B cell (primary cell): ENCODE data around the gene TMEM125. TPM values are rescaled to one million over a fixed set of nuclear protein-coding genes. Genes with fewer than 3 reads are reported as not detected.

Experiments
- ATAC-seq: fragments of 200-7000 bp; cut with Tn5 transposase; one replicate; pipeline ENCODE4 v1.10.0; 2021; ENCODE audit warnings: low read depth, mild to moderate bottlenecking, moderate number of reproducible peaks, moderate library complexity
- CTCF ChIA-PET: fragments of 350-600 bp; sonication (Branson Sonifier 250); formaldehyde crosslinking; loops from one replicate; lab custom pipeline; 2021; ENCODE audit warnings: antibody characterized with exemption, inconsistent platforms; lab: Charles Lee
- POLR2A ChIA-PET: fragments of 350-600 bp; sonication (Branson Sonifier 250); formaldehyde crosslinking; loops from one replicate; lab custom pipeline; 2021; ENCODE audit warnings: antibody characterized with exemption; lab: Charles Lee
- DNase-seq: peaks from one replicate; pipeline ENCODE4 v3.0.0; 2013
- H2AFZ ChIP-seq: 2 replicates; pipeline ENCODE4 v1.6.1; 2012; ENCODE audit warnings: mild to moderate bottlenecking, low read depth, low read length; ENCODE audit not compliant: insufficient read depth, poor library complexity, severe bottlenecking
- H3K27ac ChIP-seq, 2 donors: 1 replicate in 1 of 2; 2 replicates in 1 of 2; pipeline ENCODE4 v1.5.1; 2012 to 2013; ENCODE audit warnings: low read length in 2 of 2, mild to moderate bottlenecking in 2 of 2, moderate library complexity in 1 of 2
- H3K27me3 ChIP-seq, 4 experiments: fragments of 200-600 bp in 1 of 4; sonication (generic) in 1 of 4; replicated peaks in 1 of 4; 1 replicate in 2 of 4; 2 replicates in 2 of 4; pipeline versions ENCODE4 v1.6.1 to v1.7.0; 2013 to 2016; ENCODE audit warnings: low read length in 3 of 4, mild to moderate bottlenecking in 2 of 4, mixed read lengths in 1 of 4, moderate library complexity in 1 of 4; ENCODE audit not compliant: insufficient read depth in 4 of 4, control insufficient read depth in 3 of 4; ENCODE audit errors: control extremely low read depth in 1 of 4
- H3K36me3 ChIP-seq, 2 experiments: replicated peaks in 1 of 2; 1 replicate in 1 of 2; 2 replicates in 1 of 2; pipeline versions ENCODE4 v1.6.1 to v1.7.1; 2013; ENCODE audit warnings: low read length in 1 of 2; ENCODE audit not compliant: insufficient read depth in 2 of 2, control insufficient read depth in 1 of 2; ENCODE audit errors: control extremely low read depth in 1 of 2, extremely low read depth in 1 of 2
- H3K4me1 ChIP-seq, 2 donors: fragments of 200-600 bp in 1 of 2; sonication (generic) in 1 of 2; 1 replicate in 1 of 2; 2 replicates in 1 of 2; pipeline versions ENCODE4 v1.5.1 to v1.6.1; 2013 to 2017; ENCODE audit warnings: low read length in 2 of 2; ENCODE audit not compliant: control insufficient read depth in 2 of 2, insufficient read depth in 2 of 2
- H3K4me2 ChIP-seq: replicated peaks from 2 replicates; pipeline ENCODE3; 2012; ENCODE audit warnings: mild to moderate bottlenecking, low read depth, low read length; ENCODE audit not compliant: poor library complexity, severe bottlenecking
- H3K4me3 ChIP-seq, 5 experiments: fragments of 200-600 bp in 1 of 5; sonication (generic) in 1 of 5; 1 replicate in 3 of 5; 2 replicates in 2 of 5; pipeline versions ENCODE4 v1.5.1 to v1.7.0; 2011 to 2016; ENCODE audit warnings: low read length in 4 of 5, mild to moderate bottlenecking in 4 of 5, low read depth in 2 of 5, control low read depth in 1 of 5, moderate library complexity in 1 of 5; ENCODE audit not compliant: insufficient read depth in 1 of 5; ENCODE audit errors: control extremely low read depth in 1 of 5, extremely low read depth in 1 of 5
- H3K79me2 ChIP-seq: fragments of 200-600 bp; sonication (generic); one replicate; pipeline ENCODE4 v1.6.0; 2016; ENCODE audit warnings: low read length; ENCODE audit not compliant: control insufficient read depth, insufficient read depth
- H3K9ac ChIP-seq: fragments of 200-600 bp; sonication (generic); 2 replicates; pipeline ENCODE4 v1.6.1; 2017; ENCODE audit warnings: mild to moderate bottlenecking, low read length, moderate library complexity
- H3K9me3 ChIP-seq, 3 donors: one replicate each; pipeline versions ENCODE4 v1.6.1 to v1.7.1; 2013; ENCODE audit warnings: low read length in 2 of 3; ENCODE audit not compliant: control insufficient read depth in 2 of 3, insufficient read depth in 1 of 3; ENCODE audit errors: control extremely low read depth in 1 of 3
- H4K20me1 ChIP-seq: 2 replicates; pipeline ENCODE4 v1.6.0; 2012; ENCODE audit warnings: mild to moderate bottlenecking, low read length; ENCODE audit not compliant: insufficient read depth, control insufficient read depth, poor library complexity, severe bottlenecking
- H3K27ac Mint-ChIP-seq: one replicate; pipeline ENCODE4 v1.8.0; 2021; ENCODE audit warnings: mixed read lengths
- H3K27me3 Mint-ChIP-seq: one replicate; pipeline ENCODE4 v1.8.0; 2021; ENCODE audit warnings: mixed read lengths
- H3K4me1 Mint-ChIP-seq: one replicate; pipeline ENCODE4 v1.8.0; 2021; ENCODE audit warnings: mixed read lengths
- H3K4me3 Mint-ChIP-seq: one replicate; pipeline ENCODE4 v1.8.0; 2021; ENCODE audit warnings: mixed read lengths
- H3K9me3 Mint-ChIP-seq: one replicate; pipeline ENCODE4 v1.8.0; 2022; ENCODE audit warnings: mixed read lengths; ENCODE audit not compliant: insufficient read depth
- EZH2 ChIP-seq: IDR thresholded peaks from 2 replicates; pipeline ENCODE4 v1.6.1; 2012; ENCODE audit warnings: borderline replicate concordance, low read depth, mild to moderate bottlenecking, moderate library complexity, low read length; ENCODE audit not compliant: insufficient read depth, poor library complexity, severe bottlenecking
- WGBS: methylation state at CpG from one replicate; pipeline ENCODE4 v1.1.5; 2013; ENCODE audit warnings: missing lambda C conversion rate; ENCODE audit not compliant: insufficient coverage; 5-methylcytosine and 5-hydroxymethylcytosine counted together
- intact Hi-C: fragments of 100-400 bp; cut with micrococcal nuclease; formaldehyde crosslinking; loops from one replicate; pipeline ENCODE4 v1.10.0; 2022
- polyA plus RNA-seq: library from polyadenylated mRNA; depleted of rRNA; stranded (reverse); fragments of >200 nt; gene quantifications from 2 replicates; pipeline ENCODE4 v1.2.3, GENCODE V29; 2012
- total RNA-seq, 2 donors: library from RNA; stranded (reverse); fragments of 120-200 nt in 1 of 2; gene quantifications; 1 replicate in 1 of 2; 2 replicates in 1 of 2; pipeline versions ENCODE4 v1.2.3 to v1.2.4, GENCODE V29; 2013 to 2022
- TF ChIP-seq, protein P1 (sequence below): fragments of 200-600 bp; IDR thresholded peaks from one replicate; pipeline ENCODE4 v1.8.0; 2022; ENCODE audit warnings: antibody characterized with exemption, mild to moderate bottlenecking

Gene TMEM125
- total and polyA plus RNA-seq, 2 donors (not counting 1 experiment from before 2014, with no cell fraction given) = not detected

DNA sequence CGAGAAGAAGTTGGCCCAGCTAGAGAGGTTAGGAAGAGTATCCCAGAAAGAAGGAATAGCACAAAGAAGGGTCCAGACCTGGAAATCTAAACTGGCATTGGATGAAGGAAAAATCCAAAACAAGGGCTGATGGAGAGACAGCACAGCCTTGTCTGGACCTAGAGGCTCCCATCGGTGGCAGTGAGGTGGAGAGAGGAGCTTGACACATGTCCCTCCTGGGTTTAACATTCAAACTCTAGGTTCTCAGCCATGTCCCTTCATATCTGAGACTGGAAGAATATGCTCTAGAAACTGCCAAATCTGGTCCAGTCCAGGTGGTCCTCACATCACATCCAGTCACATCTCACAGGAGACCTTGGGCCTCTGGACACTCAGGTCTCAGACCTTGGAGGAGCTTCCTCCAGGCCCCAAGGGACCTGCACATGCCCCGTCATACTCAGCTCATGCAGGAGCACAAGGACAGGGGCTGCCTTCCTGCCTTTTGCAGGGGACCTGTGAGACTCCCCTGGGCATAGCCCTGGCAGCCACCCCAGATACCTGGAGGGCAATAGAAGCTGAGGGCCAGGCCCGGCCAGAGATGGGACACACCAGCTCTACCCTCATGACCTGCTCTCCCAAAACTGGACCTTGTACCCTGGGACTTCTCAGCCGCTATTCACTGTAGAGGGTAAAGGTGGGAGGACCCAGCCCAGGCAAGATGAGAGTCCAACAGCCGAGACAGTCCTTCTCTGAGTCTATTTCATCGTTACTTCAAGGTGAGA, 7.5 kb downstream of the TMEM125 start:
- Histone ChIP-seq H3K4me3 (no peak overlapping the region), H3K27ac (no peak overlapping the region), H3K4me2 (no peak overlapping the region), H3K4me1 (peaks cover 3 to 9% of the 10 kb centered on the region in 2 donors), H3K9me3 (peaks cover 0 to 4% (median 0%) of the 10 kb centered on the region in 3 donors), H4K20me1 (no peaks in the 10 kb centered on the region), H3K9ac (no peak overlapping the region), H3K79me2 (no peaks in the 10 kb centered on the region), H3K27me3 (no peaks in the 10 kb centered on the region), H3K36me3 (no peaks in the 10 kb centered on the region), H2AFZ (no peak overlapping the region)
- Mint-ChIP-seq H3K27ac (no peak overlapping the region), H3K4me3 (no peak overlapping the region), H3K9me3 (no peaks in the 10 kb centered on the region), H3K4me1 (peaks cover 8% of the 10 kb centered on the region), H3K27me3 (peaks cover 16% of the 10 kb centered on the region)
- no peak for ATAC-seq
- DNase-seq = no peak
- ChIA-PET CTCF (no interaction called here), POLR2A (no interaction called here)
- intact Hi-C loops = no loop called here
- 85% methylated on average over 4 of the region's 7 CpGs for WGBS
- no peak for TF ChIP-seq EZH2
- TF ChIP-seq, protein P1, sequence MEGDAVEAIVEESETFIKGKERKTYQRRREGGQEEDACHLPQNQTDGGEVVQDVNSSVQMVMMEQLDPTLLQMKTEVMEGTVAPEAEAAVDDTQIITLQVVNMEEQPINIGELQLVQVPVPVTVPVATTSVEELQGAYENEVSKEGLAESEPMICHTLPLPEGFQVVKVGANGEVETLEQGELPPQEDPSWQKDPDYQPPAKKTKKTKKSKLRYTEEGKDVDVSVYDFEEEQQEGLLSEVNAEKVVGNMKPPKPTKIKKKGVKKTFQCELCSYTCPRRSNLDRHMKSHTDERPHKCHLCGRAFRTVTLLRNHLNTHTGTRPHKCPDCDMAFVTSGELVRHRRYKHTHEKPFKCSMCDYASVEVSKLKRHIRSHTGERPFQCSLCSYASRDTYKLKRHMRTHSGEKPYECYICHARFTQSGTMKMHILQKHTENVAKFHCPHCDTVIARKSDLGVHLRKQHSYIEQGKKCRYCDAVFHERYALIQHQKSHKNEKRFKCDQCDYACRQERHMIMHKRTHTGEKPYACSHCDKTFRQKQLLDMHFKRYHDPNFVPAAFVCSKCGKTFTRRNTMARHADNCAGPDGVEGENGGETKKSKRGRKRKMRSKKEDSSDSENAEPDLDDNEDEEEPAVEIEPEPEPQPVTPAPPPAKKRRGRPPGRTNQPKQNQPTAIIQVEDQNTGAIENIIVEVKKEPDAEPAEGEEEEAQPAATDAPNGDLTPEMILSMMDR = no peak

DNA sequence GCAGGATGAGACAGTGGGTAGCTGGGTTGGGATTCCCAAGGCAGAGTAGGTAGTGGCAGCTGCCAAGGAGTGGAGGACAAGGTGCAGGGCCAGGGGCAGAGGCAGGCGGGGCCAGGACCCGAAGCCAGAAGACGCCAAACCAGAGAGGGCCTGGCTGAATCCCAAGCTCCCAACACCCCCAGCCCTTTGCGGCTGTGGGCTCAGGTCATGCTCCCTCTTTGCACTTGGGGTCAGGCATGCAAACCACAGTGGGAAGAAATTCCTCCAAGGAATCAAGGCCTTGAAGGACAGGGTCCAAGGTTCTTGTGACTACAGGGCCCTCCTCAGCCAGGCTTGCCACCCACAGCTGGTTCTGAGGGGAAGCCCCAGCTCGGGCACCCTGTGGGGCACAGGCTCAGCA, 9.4 kb downstream of the TMEM125 start:
- ChIA-PET CTCF (no interaction called here), POLR2A (no interaction called here)
- H3K79me2 ChIP-seq = no peaks in the 10 kb centered on the region
- DNase-seq (no peak), ATAC-seq (no peak)
- H3K36me3 ChIP-seq = no peaks in the 10 kb centered on the region
- H2AFZ ChIP-seq = no peak overlapping the region
- peaks cover 5% of the 10 kb centered on the region for H3K4me1 Mint-ChIP-seq
- no peak overlapping the region for H3K4me3 Mint-ChIP-seq
- H3K27ac ChIP-seq = no peak overlapping the region
- H3K4me1 ChIP-seq = peaks cover 3 to 6% of the 10 kb centered on the region in 2 donors
- peaks cover 0 to 6% (median 0%) of the 10 kb centered on the region in 3 donors for H3K9me3 ChIP-seq
- no peaks in the 10 kb centered on the region for H3K27me3 ChIP-seq
- H3K27ac Mint-ChIP-seq = no peak overlapping the region
- H3K4me3 ChIP-seq = no peak overlapping the region
- 100% methylated on average over 4 of the region's 5 CpGs for WGBS
- H3K9me3 Mint-ChIP-seq = no peaks in the 10 kb centered on the region
- H3K4me2 ChIP-seq = no peak overlapping the region
- intact Hi-C loops = no loop called here
- no peak for TF ChIP-seq EZH2
- TF ChIP-seq, protein P1 = no peak
- peaks cover 16% of the 10 kb centered on the region for H3K27me3 Mint-ChIP-seq
- no peak overlapping the region for H3K9ac ChIP-seq
- H4K20me1 ChIP-seq = no peaks in the 10 kb centered on the region
